HepG2 (cell line): ENCODE data around the gene TRIM66. TPM values are rescaled to one million over a fixed set of nuclear protein-coding genes. Genes with fewer than 3 reads are reported as not detected.

ENCODE experiments used
- FOXA3 ChIP-seq: IDR thresholded peaks from 2 replicates; pipeline ENCODE4 v1.6.1; 2016; ENCODE audit warnings: missing genetic modification reagents, missing compliant biosample characterization
- FOXP1 ChIP-seq, 2 experiments: fragments of 450-650 bp in 1 of 2; IDR thresholded peaks; 2 replicates each; pipeline ENCODE4 v1.6.1; 2017 to 2018; ENCODE audit warnings: antibody characterized with exemption in 1 of 2
- GATAD2A ChIP-seq: IDR thresholded peaks from 2 replicates; pipeline ENCODE4 v1.6.1; 2016
- HDAC2 ChIP-seq: sonication (generic); formaldehyde crosslinking; IDR thresholded peaks from 2 replicates; pipeline ENCODE4 v1.4.0; 2020; ENCODE audit warnings: missing genetic modification reagents
- HOXA7 ChIP-seq: sonication (generic); formaldehyde crosslinking; IDR thresholded peaks from 2 replicates; pipeline ENCODE4 v1.8.1; 2022; ENCODE audit warnings: mild to moderate bottlenecking, missing genetic modification reagents, moderate library complexity
- NFIC ChIP-seq: IDR thresholded peaks from 2 replicates; pipeline ENCODE4 v1.6.1; 2012; ENCODE audit warnings: mild to moderate bottlenecking, low read length, inconsistent platforms
- PCBP1 ChIP-seq: fragments of 200-400 bp; formaldehyde crosslinking; IDR thresholded peaks from 2 replicates; pipeline ENCODE4 v1.6.1; 2017; ENCODE audit warnings: mild to moderate bottlenecking, low read depth, low read length, borderline replicate concordance
- SOX6 ChIP-seq, 2 experiments: fragments of 450-650 bp in 1 of 2; sonication (generic) in 1 of 2; formaldehyde crosslinking in 1 of 2; IDR thresholded peaks; 2 replicates each; pipeline versions ENCODE4 v1.4.0 to v1.6.1; 2017 to 2020; ENCODE audit warnings: antibody characterized with exemption in 1 of 2, mild to moderate bottlenecking in 1 of 2, missing genetic modification reagents in 1 of 2
- TCF7L2 ChIP-seq: IDR thresholded peaks from 2 replicates; pipeline ENCODE4 v1.6.1; 2011; ENCODE audit warnings: mild to moderate bottlenecking, low read depth, low read length, moderate library complexity
- U2AF1 ChIP-seq: fragments of 200-400 bp; formaldehyde crosslinking; optimal IDR thresholded peaks from 2 replicates; pipeline ENCODE3; 2017; ENCODE audit warnings: mild to moderate bottlenecking, low read depth, low read length
- ZBTB20 ChIP-seq: sonication (generic); formaldehyde crosslinking; IDR thresholded peaks from 2 replicates; pipeline ENCODE4 v1.8.1; 2023; ENCODE audit warnings: missing genetic modification reagents, low read depth, mild to moderate bottlenecking, borderline replicate concordance
- ZNF326 ChIP-seq: sonication (generic); formaldehyde crosslinking; IDR thresholded peaks from 2 replicates; pipeline ENCODE4 v1.4.0; 2020; ENCODE audit warnings: missing genetic modification reagents, borderline replicate concordance
- ZNF34 ChIP-seq: sonication (generic); formaldehyde crosslinking; IDR thresholded peaks from 2 replicates; pipeline ENCODE4 v1.4.0; 2020; ENCODE audit warnings: mild to moderate bottlenecking, missing genetic modification reagents, borderline replicate concordance
- polyA plus RNA-seq, 8 experiments: library from polyadenylated mRNA; depleted of rRNA in 3 of 8; stranded (reverse) in 7 of 8; unstranded in 1 of 8; fragments of >200 nt; fragmentation: Illumina TruSeq in 4 of 8; extraction: Trizol in 4 of 8; gene quantifications; 2 replicates each; pipeline versions ENCODE4 v1.2.1 to v1.2.3, GENCODE V29; 2011 to 2016; ENCODE audit warnings: low read depth in 4 of 8, missing spikeins in 1 of 8, mixed read lengths in 1 of 8; ENCODE audit not compliant: insufficient read depth in 1 of 8
- total RNA-seq, 5 experiments: library from RNA; depleted of rRNA; stranded (reverse); fragments of >200 nt; fragmentation: Illumina TruSeq; extraction: Trizol; gene quantifications; 2 replicates each; pipeline ENCODE4 v1.2.3, GENCODE V29; 2016; ENCODE audit warnings: low read depth in 1 of 5
- TF ChIP-seq, protein P1 (sequence below): sonication (generic); formaldehyde crosslinking; IDR thresholded peaks from 2 replicates; pipeline ENCODE4 v1.4.0; 2020; ENCODE audit warnings: missing genetic modification reagents
- TF ChIP-seq, protein P2 (sequence below): sonication (generic); formaldehyde crosslinking; IDR thresholded peaks from 2 replicates; pipeline ENCODE4 v1.5.1; 2020; ENCODE audit warnings: mild to moderate bottlenecking, missing genetic modification reagents, borderline replicate concordance
- TF ChIP-seq, protein P3 (sequence below): sonication (generic); formaldehyde crosslinking; IDR thresholded peaks from 2 replicates; pipeline ENCODE4 v1.4.0; 2020; ENCODE audit warnings: missing genetic modification reagents
- TF ChIP-seq, protein P4 (sequence below): sonication (generic); formaldehyde crosslinking; conservative IDR thresholded peaks from 2 replicates; pipeline ENCODE4 v1.4.0; 2020; ENCODE audit warnings: mild to moderate bottlenecking, missing genetic modification reagents, moderate library complexity

Gene TRIM66
- total and polyA plus RNA-seq, 2 of the 13 experiments (the other 11 are each of a cell fraction or from before 2014, with no cell fraction given) = 4.9 to 6.1 TPM

DNA sequence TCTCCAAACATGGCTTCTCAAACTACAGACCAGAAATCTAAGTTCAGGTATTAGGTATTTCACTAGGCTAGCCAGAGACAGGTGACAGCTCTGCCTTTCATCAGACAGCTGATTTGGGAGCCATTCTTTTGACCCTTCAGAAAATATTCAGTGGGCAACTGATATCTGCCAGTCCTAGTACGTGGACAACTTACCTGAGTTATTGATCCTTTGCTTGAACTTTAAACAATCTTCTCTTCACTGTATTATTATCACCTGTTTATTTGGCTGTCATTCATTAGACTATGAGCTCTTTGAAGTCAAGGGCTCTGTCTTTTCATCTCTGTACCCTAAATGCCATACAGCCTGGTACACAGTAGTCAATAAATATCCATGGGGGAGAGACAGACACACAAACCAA, 17.2 kb downstream of the TRIM66 start (continued):
- TF ChIP-seq U2AF1 (no peak), PCBP1 (no peak), NFIC (0 out of 2 replicates have a peak, but pooled peaks have one; percentile 49), GATAD2A (peak; percentile 45; the same call in 1 of the 2 replicates), HOXA7 (CRISPR knock-in tag) (no peak), ZNF34 (CRISPR knock-in tag) (no peak), ZBTB20 (CRISPR knock-in tag) (no peak), HDAC2 (CRISPR knock-in tag) (0 out of 2 replicates have a peak, but pooled peaks have one; percentile 23), FOXP1 (IDR thresholded peaks at IDR 0.05) (peak; percentile 42; the same call in 1 of the 2 replicates), FOXP1 (CRISPR knock-in tag; IDR thresholded peaks at IDR 0.05) (peak; percentile 92), SOX6 (IDR thresholded peaks at IDR 0.05) (no peak), SOX6 (CRISPR knock-in tag; IDR thresholded peaks at IDR 0.05) (peak; percentile 82), ZNF326 (CRISPR knock-in tag) (no peak), FOXA3 (CRISPR knock-in tag) (peak; percentile 45), TCF7L2 (peak; percentile 55; the same call in 1 of the 2 replicates)
- TF ChIP-seq, protein P1, sequence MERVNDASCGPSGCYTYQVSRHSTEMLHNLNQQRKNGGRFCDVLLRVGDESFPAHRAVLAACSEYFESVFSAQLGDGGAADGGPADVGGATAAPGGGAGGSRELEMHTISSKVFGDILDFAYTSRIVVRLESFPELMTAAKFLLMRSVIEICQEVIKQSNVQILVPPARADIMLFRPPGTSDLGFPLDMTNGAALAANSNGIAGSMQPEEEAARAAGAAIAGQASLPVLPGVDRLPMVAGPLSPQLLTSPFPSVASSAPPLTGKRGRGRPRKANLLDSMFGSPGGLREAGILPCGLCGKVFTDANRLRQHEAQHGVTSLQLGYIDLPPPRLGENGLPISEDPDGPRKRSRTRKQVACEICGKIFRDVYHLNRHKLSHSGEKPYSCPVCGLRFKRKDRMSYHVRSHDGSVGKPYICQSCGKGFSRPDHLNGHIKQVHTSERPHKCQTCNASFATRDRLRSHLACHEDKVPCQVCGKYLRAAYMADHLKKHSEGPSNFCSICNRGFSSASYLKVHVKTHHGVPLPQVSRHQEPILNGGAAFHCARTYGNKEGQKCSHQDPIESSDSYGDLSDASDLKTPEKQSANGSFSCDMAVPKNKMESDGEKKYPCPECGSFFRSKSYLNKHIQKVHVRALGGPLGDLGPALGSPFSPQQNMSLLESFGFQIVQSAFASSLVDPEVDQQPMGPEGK (CRISPR knock-in tag) = peak; percentile 48; the same call in 1 of the 2 replicates
- TF ChIP-seq, protein P2, sequence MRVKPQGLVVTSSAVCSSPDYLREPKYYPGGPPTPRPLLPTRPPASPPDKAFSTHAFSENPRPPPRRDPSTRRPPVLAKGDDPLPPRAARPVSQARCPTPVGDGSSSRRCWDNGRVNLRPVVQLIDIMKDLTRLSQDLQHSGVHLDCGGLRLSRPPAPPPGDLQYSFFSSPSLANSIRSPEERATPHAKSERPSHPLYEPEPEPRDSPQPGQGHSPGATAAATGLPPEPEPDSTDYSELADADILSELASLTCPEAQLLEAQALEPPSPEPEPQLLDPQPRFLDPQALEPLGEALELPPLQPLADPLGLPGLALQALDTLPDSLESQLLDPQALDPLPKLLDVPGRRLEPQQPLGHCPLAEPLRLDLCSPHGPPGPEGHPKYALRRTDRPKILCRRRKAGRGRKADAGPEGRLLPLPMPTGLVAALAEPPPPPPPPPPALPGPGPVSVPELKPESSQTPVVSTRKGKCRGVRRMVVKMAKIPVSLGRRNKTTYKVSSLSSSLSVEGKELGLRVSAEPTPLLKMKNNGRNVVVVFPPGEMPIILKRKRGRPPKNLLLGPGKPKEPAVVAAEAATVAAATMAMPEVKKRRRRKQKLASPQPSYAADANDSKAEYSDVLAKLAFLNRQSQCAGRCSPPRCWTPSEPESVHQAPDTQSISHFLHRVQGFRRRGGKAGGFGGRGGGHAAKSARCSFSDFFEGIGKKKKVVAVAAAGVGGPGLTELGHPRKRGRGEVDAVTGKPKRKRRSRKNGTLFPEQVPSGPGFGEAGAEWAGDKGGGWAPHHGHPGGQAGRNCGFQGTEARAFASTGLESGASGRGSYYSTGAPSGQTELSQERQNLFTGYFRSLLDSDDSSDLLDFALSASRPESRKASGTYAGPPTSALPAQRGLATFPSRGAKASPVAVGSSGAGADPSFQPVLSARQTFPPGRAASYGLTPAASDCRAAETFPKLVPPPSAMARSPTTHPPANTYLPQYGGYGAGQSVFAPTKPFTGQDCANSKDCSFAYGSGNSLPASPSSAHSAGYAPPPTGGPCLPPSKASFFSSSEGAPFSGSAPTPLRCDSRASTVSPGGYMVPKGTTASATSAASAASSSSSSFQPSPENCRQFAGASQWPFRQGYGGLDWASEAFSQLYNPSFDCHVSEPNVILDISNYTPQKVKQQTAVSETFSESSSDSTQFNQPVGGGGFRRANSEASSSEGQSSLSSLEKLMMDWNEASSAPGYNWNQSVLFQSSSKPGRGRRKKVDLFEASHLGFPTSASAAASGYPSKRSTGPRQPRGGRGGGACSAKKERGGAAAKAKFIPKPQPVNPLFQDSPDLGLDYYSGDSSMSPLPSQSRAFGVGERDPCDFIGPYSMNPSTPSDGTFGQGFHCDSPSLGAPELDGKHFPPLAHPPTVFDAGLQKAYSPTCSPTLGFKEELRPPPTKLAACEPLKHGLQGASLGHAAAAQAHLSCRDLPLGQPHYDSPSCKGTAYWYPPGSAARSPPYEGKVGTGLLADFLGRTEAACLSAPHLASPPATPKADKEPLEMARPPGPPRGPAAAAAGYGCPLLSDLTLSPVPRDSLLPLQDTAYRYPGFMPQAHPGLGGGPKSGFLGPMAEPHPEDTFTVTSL (CRISPR knock-in tag) = peak; percentile 68; the same call in 1 of the 2 replicates
- TF ChIP-seq, protein P3, sequence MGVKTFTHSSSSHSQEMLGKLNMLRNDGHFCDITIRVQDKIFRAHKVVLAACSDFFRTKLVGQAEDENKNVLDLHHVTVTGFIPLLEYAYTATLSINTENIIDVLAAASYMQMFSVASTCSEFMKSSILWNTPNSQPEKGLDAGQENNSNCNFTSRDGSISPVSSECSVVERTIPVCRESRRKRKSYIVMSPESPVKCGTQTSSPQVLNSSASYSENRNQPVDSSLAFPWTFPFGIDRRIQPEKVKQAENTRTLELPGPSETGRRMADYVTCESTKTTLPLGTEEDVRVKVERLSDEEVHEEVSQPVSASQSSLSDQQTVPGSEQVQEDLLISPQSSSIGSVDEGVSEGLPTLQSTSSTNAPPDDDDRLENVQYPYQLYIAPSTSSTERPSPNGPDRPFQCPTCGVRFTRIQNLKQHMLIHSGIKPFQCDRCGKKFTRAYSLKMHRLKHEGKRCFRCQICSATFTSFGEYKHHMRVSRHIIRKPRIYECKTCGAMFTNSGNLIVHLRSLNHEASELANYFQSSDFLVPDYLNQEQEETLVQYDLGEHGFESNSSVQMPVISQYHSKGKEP = no peak
- TF ChIP-seq, protein P4, sequence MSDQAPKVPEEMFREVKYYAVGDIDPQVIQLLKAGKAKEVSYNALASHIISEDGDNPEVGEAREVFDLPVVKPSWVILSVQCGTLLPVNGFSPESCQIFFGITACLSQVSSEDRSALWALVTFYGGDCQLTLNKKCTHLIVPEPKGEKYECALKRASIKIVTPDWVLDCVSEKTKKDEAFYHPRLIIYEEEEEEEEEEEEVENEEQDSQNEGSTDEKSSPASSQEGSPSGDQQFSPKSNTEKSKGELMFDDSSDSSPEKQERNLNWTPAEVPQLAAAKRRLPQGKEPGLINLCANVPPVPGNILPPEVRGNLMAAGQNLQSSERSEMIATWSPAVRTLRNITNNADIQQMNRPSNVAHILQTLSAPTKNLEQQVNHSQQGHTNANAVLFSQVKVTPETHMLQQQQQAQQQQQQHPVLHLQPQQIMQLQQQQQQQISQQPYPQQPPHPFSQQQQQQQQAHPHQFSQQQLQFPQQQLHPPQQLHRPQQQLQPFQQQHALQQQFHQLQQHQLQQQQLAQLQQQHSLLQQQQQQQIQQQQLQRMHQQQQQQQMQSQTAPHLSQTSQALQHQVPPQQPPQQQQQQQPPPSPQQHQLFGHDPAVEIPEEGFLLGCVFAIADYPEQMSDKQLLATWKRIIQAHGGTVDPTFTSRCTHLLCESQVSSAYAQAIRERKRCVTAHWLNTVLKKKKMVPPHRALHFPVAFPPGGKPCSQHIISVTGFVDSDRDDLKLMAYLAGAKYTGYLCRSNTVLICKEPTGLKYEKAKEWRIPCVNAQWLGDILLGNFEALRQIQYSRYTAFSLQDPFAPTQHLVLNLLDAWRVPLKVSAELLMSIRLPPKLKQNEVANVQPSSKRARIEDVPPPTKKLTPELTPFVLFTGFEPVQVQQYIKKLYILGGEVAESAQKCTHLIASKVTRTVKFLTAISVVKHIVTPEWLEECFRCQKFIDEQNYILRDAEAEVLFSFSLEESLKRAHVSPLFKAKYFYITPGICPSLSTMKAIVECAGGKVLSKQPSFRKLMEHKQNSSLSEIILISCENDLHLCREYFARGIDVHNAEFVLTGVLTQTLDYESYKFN (CRISPR knock-in tag) = peak; percentile 94
